HG02571 (cell line): ENCODE results near the gene SLC19A2.

Experiments
- ATAC-seq: cut with Tn5 transposase; IDR thresholded peaks from one replicate; pipeline ENCODE4 v1.9.1; 2021; ENCODE audit warnings: mild to moderate bottlenecking, moderate library complexity; ENCODE audit not compliant: unreplicated experiment

The SLC19A2 gene

GRCh38 chr1:169478094-169478672 is 7.6 kb downstream of the SLC19A2 start:
- no peak for ATAC-seq

GRCh38 chr1:169475806-169476387 is 9.8 kb downstream of the SLC19A2 start:
- ATAC-seq = no peak

- no peak for ATAC-seq
These were observed 11.3 kb downstream of the SLC19A2 start for GRCh38 chr1:169474302-169474995.

- ATAC-seq = no peak
These were observed 12.4 kb downstream of the SLC19A2 start for GRCh38 chr1:169473347-169473746.

- no peak for ATAC-seq
These were observed 13.0 kb downstream of the SLC19A2 start for GRCh38 chr1:169472738-169473137.

- ATAC-seq = no peak
These were observed 16.8 kb downstream of the SLC19A2 start for GRCh38 chr1:169468982-169469381.

GRCh38 chr1:169466259-169467230 is 19.2 kb downstream of the SLC19A2 start:
- ATAC-seq = no peak

- ATAC-seq = no peak
These were observed 20.5 kb downstream of the SLC19A2 start for GRCh38 chr1:169465281-169465680.

GRCh38 chr1:169462385-169462784 is 23.4 kb downstream of the SLC19A2 start:
- no peak for ATAC-seq

GRCh38 chr1:169461390-169462000 is 24.2 kb downstream of the SLC19A2 start:
- no peak for ATAC-seq

- no peak for ATAC-seq
These were observed 25.4 kb downstream of the SLC19A2 start for GRCh38 chr1:169460191-169460833.

- no peak for ATAC-seq
These were observed 28.3 kb downstream of the SLC19A2 start for GRCh38 chr1:169457443-169457842.

GRCh38 chr1:169456029-169456428 is 29.7 kb downstream of the SLC19A2 start:
- no peak for ATAC-seq

- ATAC-seq = no peak
These were observed 32.8 kb downstream of the SLC19A2 start for GRCh38 chr1:169452921-169453320.

- no peak for ATAC-seq
These were observed 34.4 kb downstream of the SLC19A2 start for GRCh38 chr1:169451218-169451824.

GRCh38 chr1:169443923-169444322 is 41.8 kb downstream of the SLC19A2 start:
- ATAC-seq = no peak

- ATAC-seq = no peak
These were observed 58.6 kb downstream of the SLC19A2 start, which contains the start of gene CCDC181 for GRCh38 chr1:169427081-169427641. Gene CCDC181 (minus strand): TSS chr1:169427474. CDS start chr1:169424927, 2,547 bp downstream.

- no peak for ATAC-seq
These were observed 59.5 kb downstream of the SLC19A2 start for GRCh38 chr1:169426174-169426705.

GRCh38 chr1:169421309-169421708 is 64.4 kb downstream of the SLC19A2 start:
- ATAC-seq = no peak
